HEK293 (cell line): ENCODE data around the gene LIN9.

ENCODE experiments used
- CTCF ChIA-PET: fragments of 350-600 bp; formaldehyde crosslinking; extraction: SDS; loops from one replicate; lab custom pipeline; 2021; ENCODE audit warnings: antibody characterized with exemption; lab: Yijun Ruan, JAX
- POLR2A ChIA-PET: fragments of 300-600 bp; formaldehyde crosslinking; extraction: SDS; loops from one replicate; lab custom pipeline; 2020; ENCODE audit warnings: antibody characterized with exemption, inconsistent platforms; lab: Yijun Ruan, JAX
- H3K27ac ChIP-seq: fragments of 200-500 bp; sonication (Bioruptor generic); 2 replicates; pipeline ENCODE4 v1.5.1; 2014; ENCODE audit warnings: low read depth, low read length, control low read depth, inconsistent platforms; ENCODE audit errors: extremely low read depth
- H3K36me3 ChIP-seq, 2 experiments: fragments of 200-500 bp in 1 of 2; sonication (Bioruptor generic) in 1 of 2; 1 replicate in 1 of 2; 2 replicates in 1 of 2; pipeline ENCODE4 v1.5.1; 2014 to 2017; ENCODE audit warnings: inconsistent platforms in 2 of 2, low read length in 2 of 2; ENCODE audit not compliant: control insufficient read depth in 2 of 2, insufficient read depth in 1 of 2
- H3K4me1 ChIP-seq: fragments of 200-500 bp; sonication (Bioruptor generic); 2 replicates; pipeline ENCODE4 v1.5.1; 2014; ENCODE audit warnings: mild to moderate bottlenecking, low read length, inconsistent platforms; ENCODE audit not compliant: control insufficient read depth, insufficient read depth
- H3K4me3 ChIP-seq: 2 replicates; pipeline ENCODE4 v1.5.1; 2011; ENCODE audit warnings: low read depth, mild to moderate bottlenecking, control low read depth, low read length, moderate library complexity
- H3K9me3 ChIP-seq: fragments of 200-500 bp; sonication (Bioruptor generic); 2 replicates; pipeline ENCODE4 v1.5.1; 2014; ENCODE audit warnings: low read depth, low read length, inconsistent platforms; ENCODE audit not compliant: control insufficient read depth, insufficient read depth
- MYNN ChIP-seq: fragments of 450-650 bp; formaldehyde crosslinking; IDR thresholded peaks from 2 replicates; pipeline ENCODE4 v1.5.1; 2016; ENCODE audit warnings: missing biosample characterization, missing genetic modification characterization, borderline replicate concordance
- OSR2 ChIP-seq: fragments of 450-650 bp; formaldehyde crosslinking; IDR thresholded peaks from 2 replicates; pipeline ENCODE4 v1.5.1; 2016; ENCODE audit warnings: missing biosample characterization, missing genetic modification characterization
- PRDM1 ChIP-seq: fragments of 450-650 bp; formaldehyde crosslinking; IDR thresholded peaks from 2 replicates; pipeline ENCODE4; 2016; ENCODE audit warnings: missing biosample characterization, missing genetic modification characterization
- SALL2 ChIP-seq: fragments of 450-650 bp; formaldehyde crosslinking; IDR thresholded peaks from 2 replicates; pipeline ENCODE4 v1.5.0; 2017; ENCODE audit warnings: missing biosample characterization, mild to moderate bottlenecking, missing genetic modification characterization, borderline replicate concordance
- ZNF184 ChIP-seq: fragments of 450-650 bp; IDR thresholded peaks from 2 replicates; pipeline ENCODE4 v1.5.1; 2018; ENCODE audit warnings: missing biosample characterization, mild to moderate bottlenecking, missing genetic modification characterization
- ZNF221 ChIP-seq: fragments of 450-650 bp; formaldehyde crosslinking; IDR thresholded peaks from 2 replicates; pipeline ENCODE4 v1.5.1; 2017; ENCODE audit warnings: missing biosample characterization, missing genetic modification characterization, borderline replicate concordance
- ZNF341 ChIP-seq: fragments of 450-650 bp; formaldehyde crosslinking; IDR thresholded peaks from 2 replicates; pipeline ENCODE4; 2016; ENCODE audit warnings: low read depth, missing biosample characterization, missing genetic modification characterization
- ZNF350 ChIP-seq: fragments of 450-650 bp; formaldehyde crosslinking; IDR thresholded peaks from 2 replicates; pipeline ENCODE4 v1.5.0; 2017; ENCODE audit warnings: missing biosample characterization, mild to moderate bottlenecking, missing genetic modification characterization
- ZNF354C ChIP-seq: fragments of 450-650 bp; formaldehyde crosslinking; IDR thresholded peaks from 2 replicates; pipeline ENCODE4 v1.5.1; 2016; ENCODE audit warnings: missing biosample characterization, missing genetic modification characterization, low read depth, borderline replicate concordance
- ZNF366 ChIP-seq: fragments of 450-650 bp; formaldehyde crosslinking; conservative IDR thresholded peaks from 2 replicates; pipeline ENCODE4 v1.5.1; 2016; ENCODE audit warnings: missing biosample characterization, missing genetic modification characterization
- ZNF521 ChIP-seq: fragments of 450-650 bp; formaldehyde crosslinking; IDR thresholded peaks from 2 replicates; pipeline ENCODE4 v1.5.1; 2017; ENCODE audit warnings: missing biosample characterization, mild to moderate bottlenecking, missing genetic modification characterization
- ZNF600 ChIP-seq: fragments of 450-650 bp; formaldehyde crosslinking; IDR thresholded peaks from 2 replicates; pipeline ENCODE4 v1.5.1; 2016; ENCODE audit warnings: missing biosample characterization, missing genetic modification characterization
- ZNF654 ChIP-seq: fragments of 450-650 bp; formaldehyde crosslinking; IDR thresholded peaks from 2 replicates; pipeline ENCODE4 v1.5.1; 2016; ENCODE audit warnings: low read depth, missing biosample characterization, missing genetic modification characterization
- ZSCAN16 ChIP-seq: fragments of 450-650 bp; formaldehyde crosslinking; IDR thresholded peaks from 2 replicates; pipeline ENCODE4 v1.5.1; 2016; ENCODE audit warnings: missing biosample characterization, missing genetic modification characterization
- TF ChIP-seq, protein P1 (sequence below): fragments of 450-650 bp; formaldehyde crosslinking; IDR thresholded peaks from 2 replicates; pipeline ENCODE4 v1.5.1; 2016; ENCODE audit warnings: missing biosample characterization, missing genetic modification characterization
- TF ChIP-seq, protein P2 (sequence below): fragments of 450-650 bp; formaldehyde crosslinking; IDR thresholded peaks from 2 replicates; pipeline ENCODE4 v1.5.1; 2016; ENCODE audit warnings: missing biosample characterization, missing genetic modification characterization
- TF ChIP-seq, protein P3 (sequence below): sonication (generic); formaldehyde crosslinking; IDR thresholded peaks from 2 replicates; pipeline ENCODE4 v1.8.1; 2022; ENCODE audit warnings: mild to moderate bottlenecking, moderate library complexity, missing genetic modification reagents
- TF ChIP-seq, protein P4 (sequence below): fragments of 450-650 bp; formaldehyde crosslinking; IDR thresholded peaks from 2 replicates; pipeline ENCODE4 v1.5.1; 2017; ENCODE audit warnings: missing biosample characterization, missing genetic modification characterization
- TF ChIP-seq, protein P5 (sequence below): fragments of 450-650 bp; formaldehyde crosslinking; IDR thresholded peaks from 2 replicates; pipeline ENCODE4 v1.5.1; 2017; ENCODE audit warnings: missing biosample characterization, mild to moderate bottlenecking, missing genetic modification characterization, moderate library complexity

LIN9 gene

DNA sequence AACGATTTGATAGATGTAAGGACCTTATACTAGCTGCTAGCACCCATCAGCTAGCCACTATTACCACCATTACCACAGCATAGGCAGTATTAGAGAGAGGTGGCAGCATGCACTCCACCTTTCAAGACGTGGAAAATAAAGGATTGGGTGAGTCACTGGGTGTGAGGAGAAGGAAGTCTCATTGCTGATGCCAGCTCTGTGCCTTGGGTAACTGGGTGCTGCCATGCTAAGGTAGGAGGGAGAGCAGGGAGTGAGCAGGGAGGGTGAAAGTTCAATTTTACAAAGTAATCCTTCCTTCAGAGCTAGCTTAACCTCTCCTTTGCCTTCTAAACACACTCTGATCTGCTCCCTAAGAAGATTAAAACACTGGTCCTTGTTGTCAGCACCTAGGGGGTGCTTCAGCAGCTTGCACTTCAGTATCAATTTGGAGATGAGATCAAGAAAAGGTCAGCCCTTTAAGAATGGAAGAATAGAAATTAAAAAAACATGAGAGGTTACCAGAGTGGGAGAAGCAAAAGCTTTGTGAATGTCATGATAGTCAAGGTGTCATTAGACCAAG lies 1.8 kb upstream of the LIN9 start (continued):
- TF ChIP-seq, protein P1, sequence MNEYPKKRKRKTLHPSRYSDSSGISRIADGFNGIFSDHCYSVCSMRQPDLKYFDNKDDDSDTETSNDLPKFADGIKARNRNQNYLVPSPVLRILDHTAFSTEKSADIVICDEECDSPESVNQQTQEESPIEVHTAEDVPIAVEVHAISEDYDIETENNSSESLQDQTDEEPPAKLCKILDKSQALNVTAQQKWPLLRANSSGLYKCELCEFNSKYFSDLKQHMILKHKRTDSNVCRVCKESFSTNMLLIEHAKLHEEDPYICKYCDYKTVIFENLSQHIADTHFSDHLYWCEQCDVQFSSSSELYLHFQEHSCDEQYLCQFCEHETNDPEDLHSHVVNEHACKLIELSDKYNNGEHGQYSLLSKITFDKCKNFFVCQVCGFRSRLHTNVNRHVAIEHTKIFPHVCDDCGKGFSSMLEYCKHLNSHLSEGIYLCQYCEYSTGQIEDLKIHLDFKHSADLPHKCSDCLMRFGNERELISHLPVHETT (tag by site-specific recombination) = no peak
- TF ChIP-seq ZNF341 (tag by site-specific recombination) = no peak
- no peak for TF ChIP-seq ZNF184 (tag by site-specific recombination)
- TF ChIP-seq, protein P2, sequence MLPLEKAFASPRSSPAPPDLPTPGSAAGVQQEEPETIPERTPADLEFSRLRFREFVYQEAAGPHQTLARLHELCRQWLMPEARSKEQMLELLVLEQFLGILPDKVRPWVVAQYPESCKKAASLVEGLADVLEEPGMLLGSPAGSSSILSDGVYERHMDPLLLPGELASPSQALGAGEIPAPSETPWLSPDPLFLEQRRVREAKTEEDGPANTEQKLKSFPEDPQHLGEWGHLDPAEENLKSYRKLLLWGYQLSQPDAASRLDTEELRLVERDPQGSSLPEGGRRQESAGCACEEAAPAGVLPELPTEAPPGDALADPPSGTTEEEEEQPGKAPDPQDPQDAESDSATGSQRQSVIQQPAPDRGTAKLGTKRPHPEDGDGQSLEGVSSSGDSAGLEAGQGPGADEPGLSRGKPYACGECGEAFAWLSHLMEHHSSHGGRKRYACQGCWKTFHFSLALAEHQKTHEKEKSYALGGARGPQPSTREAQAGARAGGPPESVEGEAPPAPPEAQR (tag by site-specific recombination) = no peak
- TF ChIP-seq PRDM1 = no peak

DNA sequence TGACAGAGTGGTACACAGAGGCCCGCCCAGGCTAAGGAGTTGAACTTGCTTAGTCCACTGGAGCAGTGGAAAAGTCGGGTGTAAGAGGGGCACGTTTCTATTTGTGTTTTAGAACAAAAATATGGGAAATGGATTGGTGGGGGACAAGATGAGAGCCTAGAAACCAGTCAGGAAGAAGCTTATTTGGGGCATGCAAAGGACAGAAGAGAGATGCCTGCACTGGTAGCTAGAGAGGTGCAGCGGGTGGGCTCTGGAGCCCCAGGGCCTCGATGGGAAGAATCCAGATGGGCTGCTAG lies 1.2 kb upstream of the LIN9 start:
- ChIA-PET POLR2A (interaction anchor here (0.6 to 2.8 kb wide), 7 partner anchors 13 to 161 kb away, joined by 3 to 38 read pairs (median 5); no protein-coding TSS in a partner anchor), CTCF (interaction anchor here (0.6 to 4.0 kb wide), 7 partner anchors 16 to 245 kb away, joined by 3 to 32 read pairs (median 3); no protein-coding TSS in a partner anchor)
- Histone ChIP-seq H3K9me3 (no peaks in the 10 kb centered on the region), H3K4me1 (peaks cover 8% of the 10 kb centered on the region; the same call in 1 of the 2 replicates), H3K36me3 (no peaks in the 10 kb centered on the region; a peak in 1 of 3 replicates), H3K27ac (no peak overlapping the region; the same call in 1 of the 2 replicates), H3K4me3 (no peak overlapping the region)
- TF ChIP-seq OSR2 (tag by site-specific recombination) (no peak), ZNF366 (tag by site-specific recombination) (no peak), ZNF600 (tag by site-specific recombination) (no peak), ZNF221 (tag by site-specific recombination) (no peak), SALL2 (no peak), ZNF354C (tag by site-specific recombination) (no peak), MYNN (tag by site-specific recombination) (no peak), ZNF654 (tag by site-specific recombination) (no peak), ZSCAN16 (tag by site-specific recombination) (no peak), ZNF521 (tag by site-specific recombination) (no peak), ZNF350 (no peak)
- TF ChIP-seq, protein P3, sequence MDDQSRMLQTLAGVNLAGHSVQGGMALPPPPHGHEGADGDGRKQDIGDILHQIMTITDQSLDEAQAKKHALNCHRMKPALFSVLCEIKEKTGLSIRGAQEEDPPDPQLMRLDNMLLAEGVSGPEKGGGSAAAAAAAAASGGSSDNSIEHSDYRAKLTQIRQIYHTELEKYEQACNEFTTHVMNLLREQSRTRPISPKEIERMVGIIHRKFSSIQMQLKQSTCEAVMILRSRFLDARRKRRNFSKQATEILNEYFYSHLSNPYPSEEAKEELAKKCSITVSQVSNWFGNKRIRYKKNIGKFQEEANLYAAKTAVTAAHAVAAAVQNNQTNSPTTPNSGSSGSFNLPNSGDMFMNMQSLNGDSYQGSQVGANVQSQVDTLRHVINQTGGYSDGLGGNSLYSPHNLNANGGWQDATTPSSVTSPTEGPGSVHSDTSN (CRISPR knock-in tag) = no peak
- TF ChIP-seq, protein P4, sequence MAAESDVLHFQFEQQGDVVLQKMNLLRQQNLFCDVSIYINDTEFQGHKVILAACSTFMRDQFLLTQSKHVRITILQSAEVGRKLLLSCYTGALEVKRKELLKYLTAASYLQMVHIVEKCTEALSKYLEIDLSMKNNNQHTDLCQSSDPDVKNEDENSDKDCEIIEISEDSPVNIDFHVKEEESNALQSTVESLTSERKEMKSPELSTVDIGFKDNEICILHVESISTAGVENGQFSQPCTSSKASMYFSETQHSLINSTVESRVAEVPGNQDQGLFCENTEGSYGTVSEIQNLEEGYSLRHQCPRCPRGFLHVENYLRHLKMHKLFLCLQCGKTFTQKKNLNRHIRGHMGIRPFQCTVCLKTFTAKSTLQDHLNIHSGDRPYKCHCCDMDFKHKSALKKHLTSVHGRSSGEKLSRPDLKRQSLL (tag by site-specific recombination) = no peak; the same call in 1 of the 2 replicates
- TF ChIP-seq, protein P5, sequence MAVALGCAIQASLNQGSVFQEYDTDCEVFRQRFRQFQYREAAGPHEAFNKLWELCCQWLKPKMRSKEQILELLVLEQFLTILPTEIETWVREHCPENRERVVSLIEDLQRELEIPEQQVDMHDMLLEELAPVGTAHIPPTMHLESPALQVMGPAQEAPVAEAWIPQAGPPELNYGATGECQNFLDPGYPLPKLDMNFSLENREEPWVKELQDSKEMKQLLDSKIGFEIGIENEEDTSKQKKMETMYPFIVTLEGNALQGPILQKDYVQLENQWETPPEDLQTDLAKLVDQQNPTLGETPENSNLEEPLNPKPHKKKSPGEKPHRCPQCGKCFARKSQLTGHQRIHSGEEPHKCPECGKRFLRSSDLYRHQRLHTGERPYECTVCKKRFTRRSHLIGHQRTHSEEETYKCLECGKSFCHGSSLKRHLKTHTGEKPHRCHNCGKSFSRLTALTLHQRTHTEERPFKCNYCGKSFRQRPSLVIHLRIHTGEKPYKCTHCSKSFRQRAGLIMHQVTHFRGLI (tag by site-specific recombination) = no peak
